Measurements from ENCODE around the gene GGN.
"Not testable (repeated sequence)": the region's sequence is repeated elsewhere in the genome, so short reads cannot be mapped to it uniquely, and the experiment has no call there.

GGN gene

GRCh38 chr19:38340927-38341326 lies 46.9 kb downstream of the GGN start:
- in situ Hi-C loops (cut with MboI; ENCODE audit: low sequenced_read_pairs) = no loop called here

- in situ Hi-C loops (cut with MboI; ENCODE audit: low sequenced_read_pairs) = not testable (repeated sequence)
Observed at GRCh38 chr19:38339011-38339410, 48.8 kb downstream of the GGN start.

DNA sequence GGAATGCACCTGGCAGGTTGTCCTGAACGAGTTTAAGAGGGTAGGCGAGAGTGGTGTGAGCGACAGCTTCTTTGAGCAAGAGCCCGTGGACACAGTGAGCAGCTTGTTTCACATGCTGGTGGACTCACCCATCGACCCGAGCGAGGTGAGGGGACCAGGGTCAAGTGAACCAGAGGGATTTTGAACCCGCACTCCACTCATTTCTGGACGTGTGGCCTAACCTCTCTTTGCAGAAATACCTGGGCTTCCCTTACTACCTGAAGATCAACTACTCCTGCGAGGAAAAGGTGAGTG lies 50.5 kb downstream of the GGN start:
- in situ Hi-C loops (cut with MboI; ENCODE audit: low sequenced_read_pairs) = no loop called here

GRCh38 chr19:38336638-38337359 lies 51.0 kb downstream of the GGN start:
- in situ Hi-C loops (cut with MboI; ENCODE audit: low sequenced_read_pairs) = no loop called here

DNA sequence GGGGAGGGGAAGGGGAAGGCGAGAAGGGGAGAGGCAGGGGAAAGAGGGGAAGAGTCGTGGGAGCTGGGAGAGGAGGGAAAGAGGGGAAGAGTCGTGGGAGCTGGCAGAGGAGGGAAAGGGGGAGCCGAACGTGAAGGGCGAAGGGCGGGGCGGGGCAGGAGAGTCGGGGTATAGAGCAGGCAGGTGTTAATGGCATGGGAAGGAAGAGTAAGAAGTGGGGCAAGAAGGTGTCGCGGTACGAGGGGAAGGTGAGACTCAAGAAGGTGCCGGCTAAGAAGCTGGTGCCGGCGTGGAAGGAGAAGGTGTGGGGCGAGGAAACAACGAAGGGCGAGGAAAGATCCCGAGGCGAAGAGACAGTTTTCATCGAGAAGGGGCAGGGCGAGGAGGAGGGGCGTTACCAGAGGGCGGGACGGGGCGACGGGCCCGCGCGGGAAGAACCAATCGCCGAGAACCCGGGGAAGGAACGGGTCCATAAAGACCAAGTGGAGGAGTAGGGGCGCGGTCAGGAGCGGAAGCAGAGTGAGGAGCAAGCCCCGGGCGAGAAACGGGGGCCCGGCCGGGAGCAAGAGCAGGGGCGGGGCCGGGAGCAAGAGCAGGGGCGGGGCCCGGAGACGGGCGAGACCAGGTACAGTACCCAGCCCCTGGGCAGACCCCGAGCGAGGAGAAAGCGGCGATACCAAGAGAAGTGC lies 51.7 kb downstream of the GGN start:
- in situ Hi-C loops (cut with MboI; ENCODE audit: low sequenced_read_pairs) = no loop called here

All from HL-60/S4 treated with phorbol 12-myristate 13-acetate at 8.2 ng/mL for 4 days and 3 days (cell line).